Pancreas (tissue), 10 donors: ENCODE measurements around the gene RBPJ. TPM values are rescaled to one million over a fixed set of nuclear protein-coding genes. Genes with fewer than 3 reads are reported as not detected.

ENCODE experiments used
- ATAC-seq, 4 donors: fragments of 200-7000 bp; cut with Tn5 transposase; one replicate each; pipeline versions ENCODE4 v1.8.0 to v1.9.1; 2020; ENCODE audit warnings: mild to moderate bottlenecking in 4 of 4, moderate library complexity in 4 of 4
- DNase-seq, 6 donors: peaks; one replicate each; pipeline ENCODE4 v3.0.0-alpha.2; 2020
- FAIRE-seq: peaks from 2 replicates; lab custom pipeline; 2012; peaks lifted over from hg19 to GRCh38; lab: Jason Lieb, UNC
- H3K27ac ChIP-seq, 4 donors: fragments of 200-600 bp; sonication (generic); 1 replicate in 3 of 4; 2 replicates in 1 of 4; pipeline versions ENCODE4 v1.5.0 to v1.8.0; 2020
- H3K27me3 ChIP-seq, 4 donors: fragments of 200-600 bp; one replicate each; pipeline ENCODE4 v1.8.0; 2021
- H3K36me3 ChIP-seq, 3 donors: fragments of 200-600 bp; sonication (generic) in 1 of 3; one replicate each; pipeline versions ENCODE4 v1.5.0 to v1.8.0; 2020 to 2021
- H3K4me1 ChIP-seq, 3 donors: fragments of 200-600 bp; one replicate each; pipeline ENCODE4 v1.8.0; 2021
- H3K4me3 ChIP-seq, 4 donors: fragments of 200-600 bp; sonication (generic) in 2 of 4; one replicate each; pipeline versions ENCODE4 v1.5.0 to v1.8.0; 2020 to 2021
- H3K9me3 ChIP-seq, 4 donors: fragments of 200-600 bp; one replicate each; pipeline ENCODE4 v1.8.0; 2021
- WGBS, 2 donors: extraction: QIAGEN DNeasy Blood & Tissue Kit; methylation state at CpG; one replicate each; pipeline ENCODE4 v1.1.7; 2013; 5-methylcytosine and 5-hydroxymethylcytosine counted together
- intact Hi-C, 3 donors: fragments of 100-400 bp; cut with DNase I; formaldehyde crosslinking; loops; one replicate each; pipeline versions ENCODE4 v1.11.1 to v1.14.2; 2022
- polyA plus RNA-seq, 2 donors: library from polyadenylated mRNA; stranded (reverse); fragments of 200-250 nt; gene quantifications; one replicate each; pipeline ENCODE4 v1.2.3, GENCODE V29; 2013
- total RNA-seq, 6 donors: library from RNA; stranded (reverse); fragmentation: NEBNext Ultra II Directional in 4 of 6; extraction: Animal tissue kit (Norgen Biotek cat#: 25700) in 4 of 6; gene quantifications; one replicate each; pipeline versions ENCODE4 v1.2.1 to v1.2.4, GENCODE V29; 2021 to 2023
- TF ChIP-seq, protein P1 (sequence below), 4 donors: fragments of 200-600 bp; sonication (generic) in 3 of 4; IDR thresholded peaks; one replicate each; pipeline versions ENCODE4 v1.5.0 to v1.8.0; 2021; ENCODE audit warnings: antibody characterized with exemption in 4 of 4
- donor health status: healthy with polysubstance abuse.
- donor health status: DM: no; HTN: no; CAD: no; lungs with moderate emphysema.
- donor health status: DM: no; HTN: no; CAD: no.
- donor health status: control.
- donor health status: control.
- donor health status: Bipolar disorder and iron deficiency.
- donor health status: DM: yes; HTN: yes; CAD: no.
- donor health status: DM: no; HTN: no; CAD: no.
- donor health status: DM: no; HTN: no; CAD: no.
- donor health status: DM: yes; HTN: yes; CAD: no.

RBPJ gene
- total and polyA plus RNA-seq, 8 donors, result 17.6 to 50.2 (median 24.0) TPM

DNA sequence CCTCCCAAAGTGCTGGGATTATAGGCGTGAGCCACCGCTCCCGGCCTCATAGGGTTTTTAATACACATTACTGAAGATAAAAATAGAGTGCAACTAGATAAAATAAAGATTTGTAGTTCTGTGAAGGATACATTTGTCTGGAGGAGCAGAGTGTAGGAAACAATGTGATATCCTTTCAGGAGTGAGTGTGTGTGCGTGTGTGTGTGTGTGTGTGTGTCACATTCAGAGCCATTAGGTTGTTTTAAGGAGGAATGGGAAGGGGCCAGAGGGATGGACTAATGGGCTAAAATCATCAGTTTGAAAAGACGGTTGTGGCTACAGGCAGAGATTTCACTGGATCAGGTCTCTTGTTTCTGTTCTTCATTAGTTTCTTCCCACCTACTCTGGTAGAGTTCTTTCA lies 40.0 kb downstream of the RBPJ start:
- H3K9me3 ChIP-seq, result no peaks in the 10 kb centered on the region
- TF ChIP-seq, protein P1, sequence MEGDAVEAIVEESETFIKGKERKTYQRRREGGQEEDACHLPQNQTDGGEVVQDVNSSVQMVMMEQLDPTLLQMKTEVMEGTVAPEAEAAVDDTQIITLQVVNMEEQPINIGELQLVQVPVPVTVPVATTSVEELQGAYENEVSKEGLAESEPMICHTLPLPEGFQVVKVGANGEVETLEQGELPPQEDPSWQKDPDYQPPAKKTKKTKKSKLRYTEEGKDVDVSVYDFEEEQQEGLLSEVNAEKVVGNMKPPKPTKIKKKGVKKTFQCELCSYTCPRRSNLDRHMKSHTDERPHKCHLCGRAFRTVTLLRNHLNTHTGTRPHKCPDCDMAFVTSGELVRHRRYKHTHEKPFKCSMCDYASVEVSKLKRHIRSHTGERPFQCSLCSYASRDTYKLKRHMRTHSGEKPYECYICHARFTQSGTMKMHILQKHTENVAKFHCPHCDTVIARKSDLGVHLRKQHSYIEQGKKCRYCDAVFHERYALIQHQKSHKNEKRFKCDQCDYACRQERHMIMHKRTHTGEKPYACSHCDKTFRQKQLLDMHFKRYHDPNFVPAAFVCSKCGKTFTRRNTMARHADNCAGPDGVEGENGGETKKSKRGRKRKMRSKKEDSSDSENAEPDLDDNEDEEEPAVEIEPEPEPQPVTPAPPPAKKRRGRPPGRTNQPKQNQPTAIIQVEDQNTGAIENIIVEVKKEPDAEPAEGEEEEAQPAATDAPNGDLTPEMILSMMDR (IDR thresholded peaks at IDR 0.05), result no peak
- 81 to 89% methylated on average over 5 of the region's 5 CpGs for WGBS, 2 donors
- H3K27me3 ChIP-seq, result no peaks in the 10 kb centered on the region
- intact Hi-C loops, result no loop called here
- no peak overlapping the region for H3K4me3 ChIP-seq
- peaks cover 5 to 7% (median 7%) of the 10 kb centered on the region in 3 donors for H3K4me1 ChIP-seq
- no peak for DNase-seq
- no peak overlapping the region for H3K27ac ChIP-seq
- H3K36me3 ChIP-seq, result no peaks in the 10 kb centered on the region
- no peak for FAIRE-seq
- no peak for ATAC-seq

DNA sequence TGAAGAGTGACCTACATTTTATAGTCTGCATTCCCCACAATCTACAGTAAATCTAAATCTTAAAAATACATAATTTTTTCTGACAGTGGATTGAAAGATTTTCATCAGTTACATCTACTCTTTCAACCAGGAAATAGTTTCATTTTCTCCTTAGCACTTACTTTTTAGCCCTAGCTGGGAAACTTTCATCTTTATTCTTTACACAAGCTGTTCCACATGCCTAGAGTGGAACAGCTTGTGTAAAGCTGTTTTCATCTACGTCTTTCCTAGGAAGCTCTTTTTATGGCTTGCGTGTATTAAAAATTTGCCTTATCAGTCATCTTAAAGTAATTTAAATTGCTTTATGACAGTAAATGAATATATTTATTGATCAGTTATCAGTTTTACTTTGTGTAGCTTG lies 40.5 kb downstream of the RBPJ start:
- WGBS, 2 donors, result 59 to 61% methylated on average over 2 of the region's 2 CpGs
- Histone ChIP-seq H3K36me3 (no peaks in the 10 kb centered on the region), H3K4me3 (no peak overlapping the region), H3K27me3 (no peaks in the 10 kb centered on the region), H3K27ac (no peak overlapping the region), H3K4me1 (peaks cover under 1 to 4% (median 3%) of the 10 kb centered on the region in 3 donors), H3K9me3 (no peaks in the 10 kb centered on the region)
- intact Hi-C loops, result no loop called here
- FAIRE-seq, result no peak
- TF ChIP-seq, protein P1 (IDR thresholded peaks at IDR 0.05), result no peak
- no peak for DNase-seq
- ATAC-seq, result peak in 3 of 4 donors; percentile 32 to 53 (median 51)

DNA sequence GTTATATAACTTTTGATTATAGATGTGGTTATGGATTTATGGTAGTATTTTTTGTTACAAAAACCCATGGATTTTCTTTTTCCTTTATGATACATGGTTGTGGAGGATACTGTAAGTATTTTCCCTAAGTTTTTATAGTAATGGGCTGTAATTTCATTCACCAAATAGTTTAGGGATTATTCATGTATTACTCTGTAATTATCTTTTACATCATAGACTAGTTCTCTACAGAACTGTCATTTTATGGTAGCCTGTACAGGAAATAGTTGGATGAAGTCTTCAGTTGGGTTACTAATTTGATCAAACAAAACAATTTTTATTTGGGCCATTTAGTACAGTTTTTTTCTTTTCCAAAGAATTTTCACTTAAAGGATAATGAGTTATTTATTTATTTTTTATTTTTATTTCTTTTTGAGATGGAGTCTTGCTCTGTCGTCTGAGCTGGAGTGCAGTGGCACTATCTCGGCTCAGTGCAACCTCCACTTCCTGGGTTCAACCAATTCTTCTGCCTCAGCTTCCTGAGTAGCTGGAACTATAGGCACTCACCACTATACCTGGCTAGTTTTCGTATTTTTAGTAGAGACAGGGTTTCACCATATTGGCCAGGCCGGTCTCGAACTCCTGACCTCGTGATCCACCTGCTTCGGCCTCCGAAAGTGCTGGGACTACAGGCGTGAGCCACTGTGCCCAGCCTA lies 42.1 kb downstream of the RBPJ start:
- DNase-seq, result no peak
- 97 to 98% methylated on average over 9 of the region's 9 CpGs for WGBS, 2 donors
- no peak overlapping the region for H3K27ac ChIP-seq
- no peaks in the 10 kb centered on the region for H3K27me3 ChIP-seq
- H3K4me3 ChIP-seq, result no peak overlapping the region
- no peak for ATAC-seq
- peaks cover 0 to 8% (median 0%) of the 10 kb centered on the region in 3 donors for H3K4me1 ChIP-seq
- H3K9me3 ChIP-seq, result no peaks in the 10 kb centered on the region
- no peaks in the 10 kb centered on the region for H3K36me3 ChIP-seq
- FAIRE-seq, result no peak
- TF ChIP-seq, protein P1 (IDR thresholded peaks at IDR 0.05), result no peak
- intact Hi-C loops, result no loop called here

DNA sequence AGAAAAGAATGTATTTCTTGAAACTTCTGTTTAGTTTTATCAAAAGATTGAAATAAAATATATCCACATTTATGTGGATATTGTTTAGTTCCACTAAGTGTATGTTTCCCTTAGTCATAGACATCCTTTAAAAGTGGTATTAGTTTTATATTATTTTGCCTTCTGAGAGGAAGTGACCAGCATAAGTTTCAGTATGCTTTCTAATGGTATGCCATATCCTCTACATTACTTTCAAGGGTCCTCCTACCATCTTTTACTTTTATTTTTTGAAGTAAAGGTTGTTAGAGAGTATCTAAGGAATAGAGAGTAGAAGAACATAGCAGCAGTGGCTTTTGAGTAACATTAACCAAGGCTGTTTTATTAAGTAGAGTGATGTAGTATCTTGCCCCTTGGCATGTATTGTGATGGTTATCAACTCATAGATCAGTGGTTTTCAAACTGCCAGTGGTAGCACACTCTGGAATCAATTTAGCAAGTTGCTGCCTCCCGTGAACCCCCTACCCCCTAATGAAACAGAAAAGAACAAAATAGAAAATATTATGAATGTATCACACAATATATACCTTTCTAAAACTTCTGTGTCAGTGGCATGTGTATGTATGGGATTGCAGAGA lies 44.8 kb downstream of the RBPJ start:
- ATAC-seq (no peak), DNase-seq (no peak), FAIRE-seq (no peak)
- WGBS, 2 donors, result 85 to 89% methylated on average over 1 of the region's 1 CpG
- TF ChIP-seq, protein P1 (IDR thresholded peaks at IDR 0.05), result no peak
- H3K4me1 ChIP-seq, result peaks cover 0 to 21% (median 11%) of the 10 kb centered on the region in 3 donors
- H3K9me3 ChIP-seq, result no peaks in the 10 kb centered on the region
- intact Hi-C loops, result no loop called here
- H3K36me3 ChIP-seq, result no peaks in the 10 kb centered on the region
- H3K27ac ChIP-seq, result no peak overlapping the region
- no peaks in the 10 kb centered on the region for H3K27me3 ChIP-seq
- H3K4me3 ChIP-seq, result no peak overlapping the region

DNA sequence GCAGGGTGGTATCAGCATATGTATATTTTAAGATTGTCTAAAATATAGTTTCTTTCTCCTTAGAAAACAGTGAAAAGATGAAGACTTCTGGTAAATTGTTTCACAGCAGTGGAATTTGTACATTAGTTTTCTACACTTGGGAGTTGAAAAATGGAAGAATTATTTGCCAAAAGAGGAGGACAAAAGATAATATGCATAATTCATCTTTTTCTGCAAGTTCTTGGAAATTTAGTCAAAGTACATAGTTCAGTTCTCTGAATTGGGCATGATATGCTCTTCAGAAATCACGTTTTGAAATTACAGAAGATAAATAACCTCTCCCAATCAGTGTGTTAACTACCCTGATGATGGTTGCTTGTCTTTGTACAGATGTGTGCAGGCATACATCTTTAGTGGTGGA lies 47.0 kb downstream of the RBPJ start:
- TF ChIP-seq, protein P1 (IDR thresholded peaks at IDR 0.05), result no peak
- intact Hi-C loops, result no loop called here
- ATAC-seq, result no peak
- no peak for DNase-seq
- no peaks in the 10 kb centered on the region for H3K9me3 ChIP-seq
- FAIRE-seq, result no peak
- H3K27me3 ChIP-seq, result no peaks in the 10 kb centered on the region
- no peak overlapping the region for H3K27ac ChIP-seq
- H3K36me3 ChIP-seq, result no peaks in the 10 kb centered on the region
- peaks cover 0 to 24% (median 18%) of the 10 kb centered on the region in 3 donors for H3K4me1 ChIP-seq
- 38 to 46% methylated on average over 1 of the region's 1 CpG for WGBS, 2 donors
- no peak overlapping the region for H3K4me3 ChIP-seq
